Glomerular visceral epithelial cell (primary cell): ENCODE results near the gene NGB.
A peak's percentile ranks its signal among the peaks of the same experiment; 100 is the strongest.
"Not testable (repeated sequence)": the region's sequence is repeated elsewhere in the genome, so short reads cannot be mapped to it uniquely, and the experiment has no call there.

Experiments
- DNase-seq: peaks from one replicate; pipeline ENCODE4 v3.0.0-alpha.2; 2016; ENCODE audit errors: extremely low spot score

Gene NGB

DNA sequence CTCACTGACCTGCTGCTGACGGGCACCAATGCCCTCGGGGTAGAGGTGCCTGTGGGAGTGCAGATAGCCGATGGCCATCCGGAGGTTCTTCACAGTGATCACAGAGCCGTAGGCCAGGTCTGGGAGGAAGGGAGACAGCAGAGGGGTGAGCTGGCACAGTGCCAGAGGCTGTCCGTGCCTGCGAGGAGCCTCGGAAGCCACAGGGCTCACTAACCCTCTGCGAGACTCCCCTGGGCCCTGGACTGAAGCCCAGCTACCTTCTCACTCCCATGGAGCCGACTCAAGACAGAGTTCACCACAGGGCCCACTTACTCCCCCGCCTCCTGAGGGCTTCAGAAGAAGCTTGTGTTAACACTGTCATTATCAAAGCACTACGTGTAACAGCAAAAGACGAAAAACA is 25.1 kb upstream of the NGB start:
- DNase-seq: no peak

DNA sequence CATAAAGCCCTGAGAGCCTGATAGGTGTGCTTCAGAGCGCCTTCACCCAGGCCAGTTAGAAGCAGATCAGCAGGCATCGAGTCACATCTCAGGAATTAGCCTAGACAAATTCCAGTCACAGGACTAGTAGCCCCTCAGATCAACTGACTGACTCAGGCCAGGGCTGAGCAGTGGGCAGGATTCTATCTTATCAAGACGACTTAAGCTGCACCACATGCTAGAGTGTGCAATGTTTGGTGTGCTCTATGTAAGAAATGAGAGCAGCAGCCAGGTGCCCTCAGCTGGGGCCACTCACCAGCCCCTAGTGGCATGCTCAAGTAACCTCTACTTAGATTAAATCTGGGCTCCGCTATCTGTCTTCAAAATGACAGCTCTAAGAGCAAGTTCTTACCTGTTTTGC is 19.7 kb upstream of the NGB start:
- DNase-seq: peak; percentile 26

DNA sequence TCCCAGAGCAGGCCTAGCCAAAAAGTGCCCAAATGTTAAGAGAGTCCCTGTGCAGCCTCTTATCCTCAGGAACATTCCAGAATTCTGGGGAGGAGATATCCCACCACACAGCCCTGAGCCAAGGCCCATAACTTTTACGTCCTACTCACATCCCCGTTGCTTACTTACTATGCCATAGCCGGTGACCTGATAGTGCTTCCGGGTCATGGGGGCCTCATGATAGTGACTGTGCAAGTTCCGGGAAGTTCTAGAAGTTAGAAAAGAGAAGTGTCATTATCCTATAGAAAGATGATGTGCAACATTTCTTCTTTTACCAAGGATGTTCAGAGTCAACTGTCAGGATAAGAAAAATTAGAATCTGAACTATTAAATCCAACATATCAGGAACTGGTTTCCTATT is 15.6 kb upstream of the NGB start:
- DNase-seq: no peak

DNA sequence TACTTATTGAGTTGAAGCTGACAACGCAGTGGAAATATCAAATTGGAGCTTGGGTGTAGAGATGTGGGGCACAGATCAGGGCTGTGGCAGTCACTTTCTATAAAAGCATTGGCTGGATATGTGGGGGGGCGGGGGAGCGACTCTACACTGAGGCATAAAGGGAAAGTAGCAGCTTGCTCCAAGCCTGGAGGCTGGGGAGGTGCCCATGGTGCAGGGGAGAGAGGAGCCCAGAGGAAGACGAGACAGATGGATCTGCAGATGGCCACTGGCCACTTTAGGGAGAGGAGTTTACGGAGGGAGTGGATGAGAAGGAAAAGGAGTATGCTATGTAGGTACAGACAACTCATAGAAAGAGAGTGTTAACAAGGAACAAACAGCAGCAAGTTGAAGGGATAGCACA is 13.5 kb upstream of the NGB start:
- DNase-seq: no peak

DNA sequence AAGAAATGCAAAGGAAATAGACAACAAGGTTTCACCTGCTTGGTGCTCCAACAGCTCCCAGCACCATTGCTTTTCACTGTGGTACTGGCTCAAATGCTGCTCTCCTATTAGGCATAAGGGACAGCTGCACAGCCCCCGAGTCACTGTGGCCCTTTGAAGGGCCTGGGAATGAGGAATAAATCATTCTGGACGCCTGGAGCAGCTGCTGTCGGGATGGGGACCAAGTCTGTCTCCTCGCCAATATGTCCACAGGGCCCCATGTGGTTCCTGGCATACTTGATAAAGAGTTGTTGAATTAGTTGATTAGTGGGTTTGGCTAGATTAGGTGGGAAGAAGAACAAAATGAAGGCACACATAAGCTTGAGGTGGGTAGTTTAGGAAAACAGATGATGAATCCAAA is 13.1 kb upstream of the NGB start:
- DNase-seq: no peak

DNA sequence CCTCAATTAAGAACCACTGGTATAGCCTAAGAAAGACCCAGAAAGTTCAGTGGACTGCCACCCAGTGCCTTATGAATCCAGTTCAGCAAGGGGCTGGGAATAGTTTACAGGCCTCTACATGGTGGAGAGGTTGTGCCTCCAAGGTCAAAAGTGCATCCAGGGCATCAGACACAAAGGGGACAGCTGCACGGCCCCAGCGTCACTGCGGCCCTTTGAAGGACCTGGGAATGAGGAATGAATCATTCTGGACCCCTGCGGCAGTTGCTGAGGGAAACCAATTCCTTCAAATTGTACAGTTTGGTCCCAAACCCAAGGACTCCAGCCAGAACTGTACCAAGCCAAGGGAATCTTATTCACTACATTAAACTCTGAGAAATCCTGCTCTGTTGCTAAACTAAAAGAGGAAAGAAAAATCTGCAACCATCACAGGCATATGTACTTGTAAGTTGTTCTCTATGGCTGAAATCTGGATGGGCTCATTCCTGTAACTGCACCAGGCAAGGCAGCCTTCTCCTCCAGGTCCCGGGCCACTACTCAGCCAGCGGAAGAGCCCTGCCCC is 10.9 kb upstream of the NGB start:
- no peak for DNase-seq

DNA sequence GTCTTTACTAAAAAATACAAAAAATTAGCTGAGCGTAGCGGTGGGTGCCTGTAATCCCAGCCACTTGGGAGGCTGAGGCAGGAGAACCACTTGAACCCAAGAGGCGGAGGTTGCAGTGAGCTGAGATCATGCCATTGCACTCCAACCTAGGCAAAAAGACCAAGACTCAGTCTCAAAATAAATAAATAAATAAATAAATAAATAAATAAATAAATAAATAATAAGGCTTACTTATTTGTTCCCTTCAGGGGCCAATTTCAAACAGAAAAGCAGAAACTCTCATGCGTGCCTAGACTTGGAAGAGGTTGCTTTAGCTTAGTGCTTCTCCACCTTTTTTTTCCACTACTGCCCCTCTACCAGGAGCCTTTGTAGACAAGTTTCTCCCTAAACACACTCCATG is 9.9 kb upstream of the NGB start:
- not testable (repeated sequence) for DNase-seq

DNA sequence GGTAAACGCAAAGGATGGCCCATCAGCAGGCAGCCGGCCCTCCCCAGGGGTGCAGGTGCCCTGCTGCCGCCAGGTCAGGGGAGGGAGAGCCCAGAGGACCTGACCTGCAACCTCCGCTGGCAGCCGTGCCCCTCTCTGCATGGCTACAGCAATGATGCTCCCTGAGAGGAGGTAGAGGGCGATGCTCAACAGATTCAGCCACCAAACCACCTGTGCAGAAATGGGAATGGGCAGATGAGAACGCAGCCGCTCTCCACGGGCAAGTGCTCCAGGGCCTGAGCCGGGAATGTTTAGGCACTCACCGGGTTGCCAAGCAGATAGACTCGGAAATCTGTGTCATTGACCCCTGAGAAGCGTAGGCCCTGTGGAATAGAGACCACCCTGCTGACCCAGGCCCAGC is 8.7 kb upstream of the NGB start:
- no peak for DNase-seq

DNA sequence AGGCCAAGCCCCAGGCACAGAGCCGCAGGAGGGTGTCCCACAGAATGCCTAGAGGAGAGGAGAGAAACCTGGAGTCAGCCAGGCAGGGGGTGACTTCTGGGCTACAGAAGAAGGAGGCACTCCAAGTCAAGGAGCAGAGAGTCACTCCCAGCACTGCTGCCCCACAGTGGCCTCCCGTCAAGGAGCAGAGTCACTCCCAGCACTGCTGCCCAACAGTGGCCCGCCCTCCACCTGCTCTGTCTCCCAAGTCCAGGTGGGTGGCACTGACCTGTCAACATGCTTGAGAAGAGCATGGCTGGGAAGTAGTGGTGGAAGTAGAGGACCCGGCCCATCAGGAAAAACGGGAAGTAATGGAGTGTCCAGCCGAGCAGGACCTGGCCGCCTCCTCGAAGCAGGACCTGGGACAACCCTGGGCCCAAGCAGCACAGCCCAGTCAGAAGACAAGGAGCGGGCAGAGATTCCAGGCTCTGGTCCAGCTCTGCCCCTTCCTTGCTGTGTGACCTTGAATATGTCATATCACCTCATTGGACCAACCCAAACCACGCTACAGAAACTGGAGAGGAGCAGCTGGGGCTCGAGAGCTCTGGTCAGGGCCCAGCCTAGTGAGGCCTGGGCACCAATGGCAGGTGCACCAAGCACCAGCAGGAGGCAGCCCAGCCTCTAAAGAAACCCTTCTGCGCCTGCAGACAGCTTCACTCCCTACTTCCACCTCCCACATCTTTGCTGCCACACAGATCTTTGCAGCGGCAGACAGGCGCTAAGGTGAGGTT is 7.6 kb upstream of the NGB start:
- DNase-seq: no peak

DNA sequence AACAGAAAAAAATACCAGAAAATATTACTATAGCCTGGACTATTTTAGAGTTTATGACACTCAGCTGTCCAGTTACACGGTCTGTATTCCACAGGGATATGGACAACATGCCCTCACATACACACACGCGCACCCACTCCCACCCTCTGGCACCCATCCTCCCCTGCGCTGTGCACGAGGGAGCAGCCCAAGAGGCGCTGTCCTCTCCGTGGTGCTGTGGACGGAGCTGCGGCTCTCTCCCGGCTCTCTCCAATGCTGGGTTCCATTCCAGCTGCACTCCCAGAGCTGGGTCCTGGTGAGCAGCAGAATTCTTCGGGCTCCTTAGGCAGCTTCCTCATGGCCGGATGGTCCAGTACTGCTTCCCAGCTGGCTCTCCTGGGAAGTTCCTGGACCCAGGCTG is 6.0 kb upstream of the NGB start:
- DNase-seq: no peak

DNA sequence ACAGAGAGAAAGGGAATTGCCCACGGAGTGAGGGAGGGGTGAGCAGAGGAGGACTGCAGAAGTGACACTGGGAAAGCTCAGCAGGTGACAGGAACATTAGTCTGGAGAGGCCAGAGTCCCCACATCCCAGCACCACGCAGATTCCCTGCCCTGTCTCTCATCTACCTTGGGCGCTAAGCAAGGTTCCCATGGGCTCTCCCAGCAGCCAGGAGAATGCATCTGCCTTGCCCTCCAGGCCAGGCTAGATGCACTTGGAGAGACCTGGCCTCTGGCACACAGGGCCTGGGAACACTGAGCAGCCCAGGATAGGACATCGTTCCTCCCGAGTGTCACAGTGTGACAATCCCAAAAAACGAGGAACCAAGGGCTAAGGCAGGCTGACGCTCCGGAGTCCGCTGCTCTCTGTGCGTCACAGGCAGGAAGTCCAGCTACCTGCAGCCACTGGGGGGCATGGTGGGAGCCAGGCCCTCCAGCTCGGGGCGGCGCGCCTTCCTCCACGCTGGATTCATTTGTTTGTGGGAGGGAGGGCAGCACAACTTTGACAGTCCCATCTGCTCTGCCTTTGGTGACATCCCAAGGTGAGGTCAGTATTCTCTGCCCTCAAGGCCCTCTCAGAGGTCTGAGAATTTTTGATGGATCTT is 5.4 kb upstream of the NGB start:
- DNase-seq: no peak

DNA sequence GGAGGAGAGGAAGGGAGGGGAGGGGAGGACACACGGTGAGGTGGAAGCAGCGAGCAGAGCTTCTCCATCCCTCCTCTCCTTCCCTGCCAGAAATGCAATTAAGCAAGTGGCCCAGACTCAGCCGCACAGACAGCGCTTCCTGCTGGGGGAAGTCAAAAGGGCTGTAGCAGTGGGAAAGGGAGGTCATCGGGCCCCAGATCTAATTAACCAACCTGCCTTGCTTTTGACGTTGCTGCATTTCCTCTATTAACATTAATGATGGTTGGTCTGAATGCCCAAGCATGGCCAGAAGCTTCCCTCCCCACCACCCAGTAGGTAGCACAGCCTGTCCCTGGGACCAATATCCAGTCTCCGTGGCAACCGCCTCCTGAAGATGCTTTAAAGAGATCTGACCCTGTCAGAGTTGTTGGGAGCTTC is 4.6 kb upstream of the NGB start:
- DNase-seq: no peak

DNA sequence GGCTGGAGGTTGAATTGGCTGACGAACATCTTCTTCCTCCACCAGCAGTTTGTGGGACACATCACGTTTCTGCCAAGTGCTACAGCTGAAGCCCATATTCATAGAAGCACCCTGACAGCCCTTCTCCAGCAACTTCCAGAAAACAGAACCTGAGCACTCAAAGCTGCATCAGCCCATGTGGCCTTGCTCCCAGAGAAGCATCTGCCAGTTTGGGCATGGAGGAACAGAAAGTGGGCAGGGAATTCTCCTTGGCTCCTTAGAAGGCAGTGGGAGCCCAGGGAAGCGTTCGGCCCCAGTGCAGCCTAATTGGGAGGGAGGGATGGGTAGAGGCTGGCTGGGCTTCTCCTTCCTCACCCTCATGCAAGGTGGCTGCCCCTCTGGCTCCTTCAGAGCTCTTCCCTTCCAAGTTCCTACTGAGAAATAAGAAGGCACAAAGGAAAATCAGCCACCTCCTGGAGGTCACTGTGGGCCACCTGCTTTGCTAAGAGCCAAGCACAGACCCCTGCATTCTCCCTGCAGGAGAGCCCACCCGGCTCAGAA is 4.1 kb upstream of the NGB start:
- no peak for DNase-seq

DNA sequence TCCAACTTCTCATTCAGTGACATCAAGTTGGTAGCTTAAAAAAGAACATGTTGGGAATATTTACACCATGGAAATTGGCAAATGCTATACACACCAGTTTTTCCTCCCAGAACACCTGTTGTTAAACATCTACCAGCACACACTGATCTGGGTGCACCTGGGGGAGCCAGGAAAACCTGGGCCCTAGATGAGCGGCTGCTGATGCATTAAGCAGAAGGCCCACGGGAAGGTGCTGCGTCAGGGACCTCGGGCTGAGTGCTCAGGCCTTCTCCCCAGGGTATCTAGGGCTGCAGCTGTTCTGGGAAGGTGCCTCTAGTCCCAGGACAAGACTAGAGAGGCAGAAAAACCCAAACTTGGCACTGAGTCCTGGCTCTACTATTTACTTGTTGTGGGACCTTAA is 2.8 kb upstream of the NGB start:
- DNase-seq: no peak

DNA sequence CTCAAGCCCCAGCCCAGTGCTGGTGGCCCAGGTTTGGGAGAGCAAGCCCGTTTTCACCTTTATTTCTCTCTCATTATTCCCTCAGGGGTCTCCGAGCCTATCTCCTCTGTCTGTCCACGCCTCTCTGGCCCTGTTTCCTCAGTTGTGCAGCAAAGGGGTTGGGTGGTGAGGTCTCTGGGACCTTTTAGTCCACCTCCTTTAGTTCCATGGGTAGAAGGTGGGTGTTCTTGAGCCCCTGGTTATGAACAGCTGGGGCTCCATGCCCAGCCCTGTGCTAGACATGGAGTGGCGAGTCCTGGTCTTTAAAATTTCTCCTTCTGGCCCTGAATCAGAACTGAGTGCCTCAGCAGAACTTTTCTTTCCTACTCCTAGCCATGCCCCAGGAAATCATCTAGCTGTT is 1.3 kb upstream of the NGB start:
- DNase-seq: no peak

DNA sequence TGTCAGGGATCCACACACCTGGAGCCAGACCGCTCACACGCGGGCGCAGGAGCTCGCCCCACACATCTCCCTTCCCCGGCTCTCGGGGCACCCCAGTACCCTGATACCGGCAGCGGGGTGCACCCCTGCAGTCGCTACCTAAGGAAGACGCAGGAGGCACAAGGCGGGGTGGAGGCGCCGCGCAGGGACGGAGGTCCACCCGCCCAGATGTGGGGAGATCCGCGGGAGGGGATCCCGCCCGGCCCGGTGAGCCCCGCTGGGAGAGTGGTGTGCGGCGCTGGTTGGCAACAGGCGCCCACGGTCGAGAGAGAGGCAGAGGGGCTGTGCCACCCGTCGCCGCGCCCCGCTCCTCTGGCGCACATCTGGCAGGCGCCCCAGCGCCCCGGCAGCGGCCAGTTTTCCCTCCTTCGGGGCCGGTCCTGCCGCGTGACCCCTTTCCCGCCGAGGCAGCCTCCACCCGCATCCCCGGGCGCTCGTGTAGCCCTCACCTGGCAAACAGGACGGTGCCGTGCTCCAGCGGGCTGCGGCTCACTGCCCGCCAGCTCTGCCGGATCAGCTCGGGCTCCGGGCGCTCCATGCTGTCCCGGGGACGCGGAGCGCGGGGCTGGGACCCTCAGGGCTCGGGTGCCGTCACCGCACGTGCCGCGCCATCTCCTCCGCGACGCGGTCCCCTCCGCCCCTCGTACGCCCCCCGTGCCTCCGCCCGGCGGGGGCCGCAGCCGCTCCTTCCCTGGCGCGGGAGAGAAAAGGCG is 469 bp downstream of the NGB start:
- no peak for DNase-seq

DNA sequence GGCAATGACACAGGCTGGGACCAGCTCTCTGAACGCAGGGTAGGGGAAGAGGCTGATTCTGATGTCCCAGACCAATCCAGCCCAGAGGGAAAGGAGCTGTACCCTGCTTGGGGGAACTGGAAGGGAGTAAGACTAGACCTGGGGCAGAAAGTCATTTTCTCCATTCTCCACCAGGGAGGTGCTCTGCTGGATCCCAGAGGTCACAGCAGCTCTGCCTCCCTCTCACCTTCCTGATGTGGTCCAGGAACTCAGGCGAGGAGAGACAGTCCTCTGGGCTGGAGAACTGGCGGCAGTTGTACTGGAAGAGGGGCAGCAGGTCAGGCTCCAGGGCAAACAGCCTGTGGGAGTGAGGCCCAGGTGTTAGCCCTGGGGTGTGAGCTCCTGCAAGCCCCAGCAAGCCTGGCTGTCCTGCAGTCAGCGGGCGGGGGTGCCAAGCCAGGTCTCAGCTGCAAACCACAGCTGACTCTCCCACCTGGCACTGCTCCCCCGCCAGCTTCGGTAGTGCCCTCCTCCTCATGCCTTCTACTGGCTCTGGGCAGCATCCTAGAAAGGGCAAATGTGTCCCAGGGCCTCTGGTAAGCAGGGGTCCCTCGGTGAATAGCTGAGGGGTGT is 1.9 kb downstream of the NGB start:
- peak; percentile 31 for DNase-seq

DNA sequence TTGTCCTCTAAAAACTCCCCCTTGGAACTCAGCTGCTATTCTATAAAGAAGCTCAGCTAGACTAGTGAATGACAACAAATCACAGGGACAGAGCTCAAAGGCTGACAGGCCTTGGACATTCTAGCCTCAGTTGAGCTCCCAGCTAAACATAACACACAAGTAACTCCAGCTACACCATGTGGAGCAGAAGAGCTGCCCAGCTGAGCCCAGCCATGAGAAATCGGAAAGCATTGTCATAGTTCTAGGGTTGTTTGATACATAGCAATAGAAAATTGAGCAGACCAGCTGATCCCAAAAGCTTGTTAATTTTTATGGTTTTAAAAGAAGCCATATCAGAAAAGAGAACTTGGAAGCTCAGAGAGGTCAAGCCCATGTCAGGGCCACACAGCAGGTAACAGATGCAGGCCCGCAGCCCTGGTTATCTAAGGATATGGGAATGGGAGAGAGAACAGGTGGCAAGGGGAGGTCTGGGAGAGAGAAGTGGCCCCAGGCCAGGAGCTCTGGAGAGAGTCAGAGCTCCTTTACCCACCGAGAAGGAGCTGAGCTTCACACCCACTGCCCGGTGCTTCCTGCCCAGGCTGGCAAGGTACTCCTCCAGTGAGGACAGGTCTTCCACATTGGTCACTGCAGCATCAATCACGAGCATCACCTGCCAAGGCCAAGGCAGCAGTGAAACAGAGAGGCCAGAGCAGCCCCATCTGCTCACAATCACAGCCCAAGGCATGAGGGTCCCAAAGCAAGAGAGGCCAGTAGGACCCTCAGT is 2.9 kb downstream of the NGB start:
- DNase-seq: no peak

DNA sequence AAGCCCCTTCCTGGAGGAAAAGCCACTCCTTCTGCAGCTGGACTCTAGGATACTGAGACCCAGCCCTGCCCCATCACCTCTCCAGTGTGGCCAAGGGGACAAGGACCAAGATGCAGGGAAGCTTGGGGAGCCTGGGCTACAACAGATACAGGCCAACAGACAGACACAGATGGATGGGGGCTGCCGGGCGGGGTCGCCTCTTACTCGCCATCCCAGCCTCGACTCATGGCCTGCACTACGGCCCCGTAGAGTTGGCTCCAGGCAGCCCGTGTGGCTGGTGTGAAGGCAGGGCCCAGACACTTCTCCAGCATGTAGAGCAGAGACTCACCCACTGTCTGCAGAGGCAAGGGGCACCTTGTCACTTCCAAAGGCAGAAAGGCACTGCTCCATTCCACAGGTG is 4.7 kb downstream of the NGB start:
- DNase-seq: no peak

DNA sequence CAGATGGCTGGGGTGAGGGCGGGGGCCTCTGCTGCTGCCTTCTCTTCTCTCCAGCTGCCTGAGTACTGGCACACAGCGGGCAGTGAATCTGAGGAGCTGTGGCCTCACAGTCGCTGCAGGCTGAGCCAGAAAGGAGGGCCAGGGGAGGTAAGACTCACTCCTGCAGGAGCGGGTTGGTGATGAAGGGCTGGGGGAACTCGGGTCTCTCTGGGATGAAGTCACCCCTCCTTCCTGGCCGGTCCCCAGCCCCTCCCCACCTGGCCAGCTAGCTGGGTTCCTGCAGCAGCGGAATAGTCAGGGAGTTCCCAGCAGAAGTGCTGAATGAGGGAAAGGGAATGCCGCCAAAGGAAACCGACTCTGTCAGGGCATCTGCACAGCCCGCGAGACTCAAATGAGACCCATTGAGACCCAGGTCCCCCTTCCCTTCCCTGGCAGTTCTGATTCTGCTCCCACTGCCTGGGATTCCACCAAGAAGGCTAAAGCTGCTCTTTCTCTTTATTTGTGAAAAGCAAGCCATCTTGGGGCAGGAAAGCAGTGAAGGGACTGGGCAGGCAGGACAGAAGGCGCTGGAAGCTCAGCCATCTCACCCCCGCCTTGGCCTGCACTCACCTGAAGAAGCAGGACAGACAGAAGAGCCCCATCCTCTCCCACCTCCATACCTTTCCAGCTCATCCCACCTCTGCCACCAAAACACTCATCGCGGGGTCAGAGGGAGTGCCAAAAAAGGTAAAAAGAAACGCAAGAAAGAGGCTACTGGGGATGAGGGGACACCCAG is 5.3 kb downstream of the NGB start:
- DNase-seq: no peak

DNA sequence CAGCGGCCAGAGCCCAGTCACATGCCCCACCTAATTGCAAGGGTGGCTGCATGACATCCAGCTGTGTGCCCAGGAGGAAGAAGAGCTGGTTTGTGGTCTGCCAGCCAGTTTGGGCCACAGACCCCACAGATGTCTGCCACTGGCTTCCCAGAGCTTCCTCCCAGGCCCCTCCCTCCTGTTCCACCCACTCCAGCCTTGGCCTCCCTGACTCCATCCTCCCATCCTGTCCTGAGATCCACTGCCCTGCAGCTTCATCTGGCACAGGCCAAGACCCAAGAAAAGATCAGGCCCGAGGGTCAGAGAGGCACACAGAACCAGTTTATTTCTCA is 5.9 kb downstream of the NGB start:
- DNase-seq: no peak
